Left lung (tissue), 10 donors: Measurements from ENCODE around the gene FAM117B. TPM values are rescaled to one million over a fixed set of nuclear protein-coding genes. Genes with fewer than 3 reads are reported as not detected.

Source experiments
- ATAC-seq: fragments of 200-7000 bp; cut with Tn5 transposase; one replicate; pipeline ENCODE4 v1.9.1; 2020; ENCODE audit warnings: moderate library complexity
- DNase-seq, 4 donors: peaks; one replicate each; pipeline ENCODE4 v3.0.0-alpha.2; 2013 to 2020
- H3K27ac ChIP-seq, 2 donors: fragments of 200-600 bp; sonication (generic) in 1 of 2; one replicate each; pipeline versions ENCODE4 v1.5.0 to v1.8.0; 2020 to 2021
- H3K27me3 ChIP-seq, 2 donors: fragments of 200-600 bp; sonication (generic) in 1 of 2; one replicate each; pipeline versions ENCODE4 v1.5.0 to v1.8.0; 2020 to 2021
- H3K36me3 ChIP-seq, 2 donors: fragments of 200-600 bp; sonication (generic) in 1 of 2; one replicate each; pipeline versions ENCODE4 v1.5.0 to v1.8.0; 2020 to 2021
- H3K4me1 ChIP-seq, 2 donors: fragments of 200-600 bp; one replicate each; pipeline ENCODE4 v1.8.0; 2021
- H3K4me3 ChIP-seq, 2 donors: fragments of 200-600 bp; sonication (generic) in 1 of 2; one replicate each; pipeline versions ENCODE4 v1.5.0 to v1.8.0; 2020 to 2021; ENCODE audit warnings: mild to moderate bottlenecking in 1 of 2
- H3K9me3 ChIP-seq, 2 donors: fragments of 200-600 bp; sonication (generic) in 1 of 2; one replicate each; pipeline versions ENCODE4 v1.5.0 to v1.8.0; 2020 to 2021
- intact Hi-C, 2 donors: fragments of 100-400 bp; cut with DNase I; formaldehyde crosslinking; loops; one replicate each; pipeline versions ENCODE4 v1.11.2 to v1.14.2; 2022
- polyA plus RNA-seq, 6 donors: library from polyadenylated mRNA; unstranded; fragments of 120-200 nt; gene quantifications; one replicate each; pipeline ENCODE4 v1.2.1, GENCODE V29; 2013; ENCODE audit not compliant: insufficient read length in 6 of 6
- total RNA-seq, 2 donors: library from RNA; stranded (reverse); fragmentation: NEBNext Ultra II Directional; extraction: Animal tissue kit (Norgen Biotek cat#: 25700); gene quantifications; one replicate each; pipeline ENCODE4 v1.2.1, GENCODE V29; 2021
- TF ChIP-seq, protein P1 (sequence below), 2 donors: fragments of 200-600 bp; sonication (generic) in 1 of 2; IDR thresholded peaks; one replicate each; pipeline versions ENCODE4 v1.5.0 to v1.8.0; 2021; ENCODE audit warnings: antibody characterized with exemption in 2 of 2
- donor health status: DM: no; HTN: yes; CAD: no.
- donor health status: DM: no; HTN: no; CAD: no.

FAM117B gene
- total and polyA plus RNA-seq, 8 donors = 4.9 to 27.4 (median 22.6) TPM

DNA sequence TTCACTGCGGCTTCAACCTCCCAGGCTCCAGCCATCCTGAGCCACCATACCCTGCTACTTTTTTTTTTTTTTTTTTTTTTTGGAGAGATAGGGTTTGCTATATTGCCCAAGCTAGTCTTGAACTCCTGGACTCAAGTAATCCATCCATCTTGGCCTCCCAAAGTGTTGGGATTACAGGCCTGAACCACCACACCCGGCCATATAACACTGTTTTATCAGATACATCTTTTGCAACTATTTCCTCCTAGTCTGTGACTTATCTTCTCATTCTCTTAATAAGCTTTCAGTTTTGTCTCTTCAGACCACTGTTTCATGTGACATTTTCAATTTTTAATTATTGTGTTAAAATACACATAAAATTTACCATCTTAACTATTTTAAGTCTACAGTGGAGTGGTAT, 35.7 kb upstream of the FAM117B start:
- ATAC-seq (no peak), DNase-seq (no peak)
- no peak overlapping the region for H3K27ac ChIP-seq
- no peak overlapping the region for H3K4me3 ChIP-seq
- H3K9me3 ChIP-seq = no peaks in the 10 kb centered on the region
- H3K27me3 ChIP-seq = no peaks in the 10 kb centered on the region
- intact Hi-C loops = no loop called here
- H3K36me3 ChIP-seq = no peaks in the 10 kb centered on the region
- H3K4me1 ChIP-seq = no peaks in the 10 kb centered on the region
- TF ChIP-seq, protein P1, sequence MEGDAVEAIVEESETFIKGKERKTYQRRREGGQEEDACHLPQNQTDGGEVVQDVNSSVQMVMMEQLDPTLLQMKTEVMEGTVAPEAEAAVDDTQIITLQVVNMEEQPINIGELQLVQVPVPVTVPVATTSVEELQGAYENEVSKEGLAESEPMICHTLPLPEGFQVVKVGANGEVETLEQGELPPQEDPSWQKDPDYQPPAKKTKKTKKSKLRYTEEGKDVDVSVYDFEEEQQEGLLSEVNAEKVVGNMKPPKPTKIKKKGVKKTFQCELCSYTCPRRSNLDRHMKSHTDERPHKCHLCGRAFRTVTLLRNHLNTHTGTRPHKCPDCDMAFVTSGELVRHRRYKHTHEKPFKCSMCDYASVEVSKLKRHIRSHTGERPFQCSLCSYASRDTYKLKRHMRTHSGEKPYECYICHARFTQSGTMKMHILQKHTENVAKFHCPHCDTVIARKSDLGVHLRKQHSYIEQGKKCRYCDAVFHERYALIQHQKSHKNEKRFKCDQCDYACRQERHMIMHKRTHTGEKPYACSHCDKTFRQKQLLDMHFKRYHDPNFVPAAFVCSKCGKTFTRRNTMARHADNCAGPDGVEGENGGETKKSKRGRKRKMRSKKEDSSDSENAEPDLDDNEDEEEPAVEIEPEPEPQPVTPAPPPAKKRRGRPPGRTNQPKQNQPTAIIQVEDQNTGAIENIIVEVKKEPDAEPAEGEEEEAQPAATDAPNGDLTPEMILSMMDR (IDR thresholded peaks at IDR 0.05) = no peak

DNA sequence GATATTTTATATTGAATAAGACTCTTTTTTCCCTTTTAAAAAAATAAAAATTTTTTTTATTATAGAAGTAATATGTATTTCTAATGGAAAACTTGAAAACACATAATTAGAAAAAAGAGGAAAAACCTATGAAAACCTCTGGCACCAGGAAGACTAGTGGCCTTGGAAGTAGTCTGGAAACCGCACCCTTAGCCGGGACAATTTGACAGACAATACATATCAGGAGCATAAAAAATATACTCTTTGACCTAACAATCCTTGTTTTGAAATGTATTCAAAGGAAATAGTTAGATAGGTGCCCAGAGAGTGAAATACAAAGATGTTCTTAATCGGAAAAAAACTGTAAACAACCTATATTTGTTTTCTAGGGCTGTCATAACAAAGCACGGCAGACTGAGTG, 34.9 kb upstream of the FAM117B start:
- Histone ChIP-seq H3K4me1 (no peaks in the 10 kb centered on the region), H3K4me3 (no peak overlapping the region), H3K27me3 (no peaks in the 10 kb centered on the region), H3K36me3 (no peaks in the 10 kb centered on the region), H3K9me3 (no peaks in the 10 kb centered on the region), H3K27ac (no peak overlapping the region)
- no peak for ATAC-seq
- DNase-seq = no peak
- intact Hi-C loops = no loop called here
- TF ChIP-seq, protein P1 (IDR thresholded peaks at IDR 0.05) = no peak

DNA sequence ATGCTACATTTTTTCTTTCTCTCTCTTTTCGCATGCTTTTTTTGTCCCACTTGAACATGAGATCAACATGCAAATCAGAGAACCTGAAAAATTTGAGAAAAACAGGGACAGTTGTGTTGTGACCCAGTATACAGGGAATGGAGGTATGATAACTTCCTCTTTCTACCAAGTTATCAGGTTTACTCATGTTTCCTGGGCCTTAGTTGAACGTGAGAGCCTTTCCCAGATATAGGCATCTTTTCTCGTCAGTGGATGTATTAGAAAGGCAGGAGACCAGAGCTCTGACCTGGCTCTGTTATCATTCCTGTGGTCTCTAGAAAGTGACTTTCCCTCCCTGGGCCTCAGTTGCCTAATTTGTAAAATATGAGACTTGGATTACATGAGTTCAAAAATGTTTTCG, 30.1 kb upstream of the FAM117B start:
- H3K4me1 ChIP-seq = peaks cover 0 to 12% of the 10 kb centered on the region in 2 donors
- intact Hi-C loops = no loop called here
- TF ChIP-seq, protein P1 (IDR thresholded peaks at IDR 0.05) = no peak
- no peaks in the 10 kb centered on the region for H3K27me3 ChIP-seq
- H3K36me3 ChIP-seq = no peaks in the 10 kb centered on the region
- ATAC-seq = no peak
- no peak overlapping the region for H3K4me3 ChIP-seq
- H3K27ac ChIP-seq = no peak overlapping the region
- no peak for DNase-seq
- no peaks in the 10 kb centered on the region for H3K9me3 ChIP-seq

DNA sequence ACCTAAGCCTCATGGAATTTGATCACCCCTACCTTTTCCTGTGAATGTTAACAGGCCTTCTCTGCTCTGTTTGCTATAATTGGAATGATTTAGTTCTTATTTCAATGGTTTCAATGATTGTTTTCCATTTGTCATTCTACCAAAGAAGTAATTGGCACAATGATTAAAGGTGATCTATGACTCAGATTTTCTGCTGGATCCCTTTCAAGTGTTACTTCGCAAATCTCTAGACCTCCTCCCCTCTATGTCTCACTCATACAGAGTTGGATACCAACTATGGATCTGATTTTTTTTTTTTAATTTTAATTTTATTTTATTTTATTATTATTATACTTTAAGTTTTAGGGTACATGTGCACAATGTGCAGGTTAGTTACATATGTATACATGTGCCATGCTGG, 29.6 kb upstream of the FAM117B start:
- no peaks in the 10 kb centered on the region for H3K27me3 ChIP-seq
- no peak for ATAC-seq
- intact Hi-C loops = no loop called here

DNA sequence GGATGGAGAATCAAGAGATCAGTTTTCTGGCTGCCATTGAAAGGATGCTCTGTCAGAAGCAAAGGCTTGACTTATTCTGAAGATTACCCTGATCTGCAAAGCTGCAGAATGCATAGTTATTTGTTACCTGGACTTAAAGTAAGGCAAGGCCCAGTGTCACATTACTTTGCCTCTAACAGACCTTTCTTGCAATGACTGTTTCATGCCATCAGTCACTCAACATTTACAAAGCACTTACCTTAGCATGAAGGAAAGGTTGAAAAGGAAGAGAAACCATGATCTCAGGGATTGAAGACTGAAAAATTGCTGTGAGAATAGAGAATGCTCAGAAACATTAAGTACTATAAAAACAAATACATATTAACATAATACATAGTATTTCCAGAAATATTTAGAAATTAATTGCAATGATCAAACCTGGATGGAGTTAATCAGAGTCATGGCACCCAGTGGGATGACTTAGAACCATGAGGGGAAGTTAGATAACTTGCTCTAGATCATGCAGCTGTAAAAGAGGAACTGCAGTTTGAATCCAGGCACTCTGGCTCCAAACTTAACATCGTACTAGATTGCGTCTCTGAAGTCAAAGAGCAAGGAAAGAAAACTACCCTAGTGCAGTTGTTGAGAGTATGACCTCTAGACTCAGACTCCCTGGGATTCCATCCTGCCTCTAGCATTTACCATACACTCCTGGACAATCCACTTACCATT, 26.5 kb upstream of the FAM117B start:
- H3K27me3 ChIP-seq = no peaks in the 10 kb centered on the region
- DNase-seq (no peak), ATAC-seq (peak; percentile 29)
- H3K4me3 ChIP-seq = no peak overlapping the region
- H3K9me3 ChIP-seq = no peaks in the 10 kb centered on the region
- H3K27ac ChIP-seq = peak overlapping the region in 1 of 2 donors; percentile 66
- no peaks in the 10 kb centered on the region for H3K36me3 ChIP-seq
- H3K4me1 ChIP-seq = peaks cover 0 to 28% of the 10 kb centered on the region in 2 donors
- intact Hi-C loops = no loop called here
- TF ChIP-seq, protein P1 (IDR thresholded peaks at IDR 0.05) = no peak

More for the DNA sequence above, 29.6 kb upstream of the FAM117B start:
- H3K27ac ChIP-seq = no peak overlapping the region
- H3K4me1 ChIP-seq = peaks cover 0 to 17% of the 10 kb centered on the region in 2 donors
- no peak overlapping the region for H3K4me3 ChIP-seq
- DNase-seq = no peak
- TF ChIP-seq, protein P1 (IDR thresholded peaks at IDR 0.05) = no peak
- H3K36me3 ChIP-seq = no peaks in the 10 kb centered on the region
- no peaks in the 10 kb centered on the region for H3K9me3 ChIP-seq
